PC-9 (cell line): ENCODE data around the gene NDC1. TPM values are rescaled to one million over a fixed set of nuclear protein-coding genes. Genes with fewer than 3 reads are reported as not detected.

ENCODE experiments used
- BruUV-seq: library from RNA; stranded (reverse); fragments of 400-500 nt; replicated peaks from 2 replicates; lab custom pipeline; 2021; lab: Mats Ljungman, UMichigan
- CTCF ChIA-PET: fragments of 300-600 bp; sonication (Branson Sonifier 250); formaldehyde crosslinking; loops from one replicate; lab custom pipeline; 2022; ENCODE audit warnings: antibody characterized with exemption; lab: Charles Lee
- POLR2A ChIA-PET: fragments of 300-600 bp; sonication (Branson Sonifier 250); formaldehyde crosslinking; loops from one replicate; lab custom pipeline; 2022; ENCODE audit warnings: antibody characterized with exemption; ENCODE audit not compliant: unreplicated experiment; lab: Charles Lee
- DNase-seq, 2 experiments: peaks; one replicate each; pipeline versions ENCODE4 v3.0.0 to v3.0.0-alpha.2; 2015 to 2022; ENCODE audit warnings: mixed read lengths in 1 of 2
- H2AFZ ChIP-seq: fragments of 200-600 bp; sonication (generic); 2 replicates; pipeline ENCODE4 v1.8.1; 2017; ENCODE audit warnings: antibody characterized with exemption
- H3F3A ChIP-seq: fragments of 200-600 bp; sonication (generic); 2 replicates; pipeline ENCODE4 v1.8.1; 2017; ENCODE audit warnings: antibody characterized with exemption, mild to moderate bottlenecking, low read depth; ENCODE audit not compliant: insufficient read depth
- H3K27ac ChIP-seq: fragments of 200-600 bp; sonication (generic); 2 replicates; pipeline ENCODE4 v1.6.1; 2016; ENCODE audit warnings: mixed run types
- H3K27me3 ChIP-seq: fragments of 200-600 bp; sonication (generic); 2 replicates; pipeline ENCODE4 v1.6.1; 2016; ENCODE audit warnings: low read depth, mixed run types; ENCODE audit not compliant: insufficient read depth
- H3K36me3 ChIP-seq: fragments of 200-600 bp; sonication (generic); 2 replicates; pipeline ENCODE4 v1.6.1; 2016; ENCODE audit warnings: low read depth, mixed run types
- H3K4me1 ChIP-seq: fragments of 200-600 bp; sonication (generic); replicated peaks from 2 replicates; pipeline ENCODE4 v1.6.1; 2016; ENCODE audit warnings: mixed run types; ENCODE audit not compliant: insufficient read depth
- H3K4me2 ChIP-seq: fragments of 200-600 bp; sonication (generic); 2 replicates; pipeline ENCODE4 v1.6.1; 2017; ENCODE audit warnings: mixed run types
- H3K4me3 ChIP-seq: fragments of 200-600 bp; sonication (generic); 2 replicates; pipeline ENCODE4 v1.6.1; 2016; ENCODE audit warnings: mixed run types
- H3K79me2 ChIP-seq: fragments of 200-600 bp; sonication (generic); 2 replicates; pipeline ENCODE4 v1.6.1; 2017; ENCODE audit warnings: low read depth, mixed run types
- H3K9me2 ChIP-seq: fragments of 200-600 bp; sonication (generic); 2 replicates; pipeline ENCODE4 v1.8.1; 2017; ENCODE audit warnings: mild to moderate bottlenecking; ENCODE audit not compliant: insufficient read depth
- H3K9me3 ChIP-seq: fragments of 200-600 bp; sonication (generic); 2 replicates; pipeline ENCODE4 v1.8.1; 2016; ENCODE audit warnings: low read depth; ENCODE audit not compliant: insufficient read depth
- H4K20me1 ChIP-seq: fragments of 200-600 bp; sonication (generic); 2 replicates; pipeline ENCODE4 v1.8.1; 2017; ENCODE audit not compliant: insufficient read depth
- EZH2 ChIP-seq: fragments of 200-600 bp; sonication (generic); IDR thresholded peaks from 2 replicates; pipeline ENCODE4 v1.8.0; 2017; ENCODE audit warnings: antibody characterized with exemption, low read depth
- intact Hi-C: fragments of 100-400 bp; cut with micrococcal nuclease; formaldehyde crosslinking; loops from one replicate; pipeline ENCODE4 v1.10.0; 2022; ENCODE audit not compliant: unreplicated experiment
- total RNA-seq: library from RNA; stranded (reverse); gene quantifications from 2 replicates; pipeline ENCODE4 v1.2.3, GENCODE V29; 2021
- TF ChIP-seq, protein P1 (sequence below): fragments of 200-600 bp; sonication (generic); conservative IDR thresholded peaks from 2 replicates; pipeline ENCODE4 v1.6.1; 2017; ENCODE audit warnings: mixed run types, antibody characterized with exemption, mild to moderate bottlenecking, moderate library complexity

Gene NDC1
- total RNA-seq, 1 experiment from 2014 or later, result 47.6 TPM

DNA sequence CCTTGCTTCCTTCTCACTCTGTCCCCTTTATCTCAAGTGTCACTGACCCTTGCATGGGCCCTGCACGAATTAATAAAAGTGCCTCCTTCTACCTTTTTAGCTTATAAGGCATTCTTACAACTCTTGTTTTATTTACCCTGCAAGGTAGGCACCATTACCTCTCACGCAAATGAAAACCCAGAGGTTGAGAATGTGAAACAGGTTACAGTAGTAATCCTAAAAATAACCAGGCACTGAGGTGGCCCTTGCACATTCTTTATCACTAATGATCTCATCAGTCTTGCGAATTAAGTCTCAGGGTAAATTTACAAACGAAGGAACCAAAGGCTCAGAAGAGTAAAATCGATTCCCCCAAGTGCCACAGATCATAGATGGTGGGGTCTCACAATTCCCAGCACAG, 102.8 kb downstream of the NDC1 start:
- H3K9me2 ChIP-seq, result no peaks in the 10 kb centered on the region
- no peaks in the 10 kb centered on the region for H3K36me3 ChIP-seq
- H3K4me2 ChIP-seq, result no peak overlapping the region
- intact Hi-C loops, result no loop called here
- BruUV-seq, result no TSS peak
- TF ChIP-seq, protein P1, sequence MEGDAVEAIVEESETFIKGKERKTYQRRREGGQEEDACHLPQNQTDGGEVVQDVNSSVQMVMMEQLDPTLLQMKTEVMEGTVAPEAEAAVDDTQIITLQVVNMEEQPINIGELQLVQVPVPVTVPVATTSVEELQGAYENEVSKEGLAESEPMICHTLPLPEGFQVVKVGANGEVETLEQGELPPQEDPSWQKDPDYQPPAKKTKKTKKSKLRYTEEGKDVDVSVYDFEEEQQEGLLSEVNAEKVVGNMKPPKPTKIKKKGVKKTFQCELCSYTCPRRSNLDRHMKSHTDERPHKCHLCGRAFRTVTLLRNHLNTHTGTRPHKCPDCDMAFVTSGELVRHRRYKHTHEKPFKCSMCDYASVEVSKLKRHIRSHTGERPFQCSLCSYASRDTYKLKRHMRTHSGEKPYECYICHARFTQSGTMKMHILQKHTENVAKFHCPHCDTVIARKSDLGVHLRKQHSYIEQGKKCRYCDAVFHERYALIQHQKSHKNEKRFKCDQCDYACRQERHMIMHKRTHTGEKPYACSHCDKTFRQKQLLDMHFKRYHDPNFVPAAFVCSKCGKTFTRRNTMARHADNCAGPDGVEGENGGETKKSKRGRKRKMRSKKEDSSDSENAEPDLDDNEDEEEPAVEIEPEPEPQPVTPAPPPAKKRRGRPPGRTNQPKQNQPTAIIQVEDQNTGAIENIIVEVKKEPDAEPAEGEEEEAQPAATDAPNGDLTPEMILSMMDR, result no peak
- TF ChIP-seq EZH2, result no peak
- no peaks in the 10 kb centered on the region for H3K9me3 ChIP-seq
- CTCF ChIA-PET, result no interaction called here
- no peaks in the 10 kb centered on the region for H4K20me1 ChIP-seq
- DNase-seq, result no peak
- H3K79me2 ChIP-seq, result no peaks in the 10 kb centered on the region
- no peak overlapping the region for H3K4me3 ChIP-seq
- POLR2A ChIA-PET, result no interaction called here
- H2AFZ ChIP-seq, result no peak overlapping the region
- no peaks in the 10 kb centered on the region for H3F3A ChIP-seq
- H3K27me3 ChIP-seq, result peaks cover 65% of the 10 kb centered on the region
- no peaks in the 10 kb centered on the region for H3K4me1 ChIP-seq
- H3K27ac ChIP-seq, result no peak overlapping the region

DNA sequence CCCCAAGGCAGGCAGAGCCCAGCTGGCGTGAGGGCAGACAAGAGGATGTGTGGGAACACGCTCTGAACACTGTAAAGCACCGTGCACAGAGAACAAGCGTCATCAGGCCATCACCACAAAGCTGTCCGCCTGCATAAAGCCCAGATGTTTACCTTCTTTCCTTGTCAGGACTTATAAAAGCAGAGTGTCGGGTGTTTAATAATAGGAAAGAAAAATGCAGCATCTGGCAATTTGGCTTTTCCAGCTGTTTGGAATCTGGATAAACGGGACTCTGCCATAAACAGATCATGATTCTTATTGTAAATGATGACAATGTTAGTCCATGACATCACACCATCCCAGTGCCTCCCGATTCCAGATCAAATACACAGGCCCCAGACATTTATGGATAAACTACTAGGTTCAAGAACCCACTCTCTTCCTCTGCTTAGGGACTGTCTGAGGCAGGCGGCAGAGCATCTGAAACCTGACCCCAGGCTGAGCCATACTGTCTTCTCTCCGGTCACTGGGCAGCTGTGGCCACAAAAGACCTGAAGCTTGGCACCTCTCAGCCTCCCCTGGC, 103.4 kb downstream of the NDC1 start:
- intact Hi-C loops, result no loop called here
- DNase-seq, result no peak

DNA sequence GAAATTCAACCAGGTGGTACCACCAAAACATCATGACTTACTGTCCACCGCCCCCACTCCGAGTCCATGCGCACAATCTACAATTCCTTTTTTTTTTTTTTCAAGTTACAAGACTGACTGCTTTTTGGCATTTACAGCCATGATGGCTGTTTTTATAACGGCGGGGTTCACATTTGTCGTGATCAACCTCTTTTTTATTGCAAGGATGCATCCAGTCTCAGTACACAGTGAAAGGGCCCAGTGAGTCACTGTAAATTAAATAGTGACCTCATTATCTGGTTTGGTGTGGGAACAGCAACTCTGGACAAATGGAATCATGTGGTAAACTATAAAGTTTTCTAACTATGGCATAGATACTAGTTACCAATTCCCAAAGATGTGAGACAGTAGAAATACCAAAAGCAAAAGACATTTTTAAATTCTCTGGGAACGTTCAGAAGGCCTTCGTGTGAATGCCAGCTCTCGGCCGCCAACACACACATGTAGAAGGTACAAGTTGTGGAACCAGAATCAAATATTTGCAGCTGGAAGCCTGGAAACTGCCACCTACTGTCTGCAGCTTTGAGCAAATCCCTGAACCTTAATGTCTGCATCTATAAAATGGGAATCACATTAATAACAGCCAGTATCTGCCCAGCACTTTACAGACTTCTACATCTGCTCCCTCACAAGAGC, 104.0 kb downstream of the NDC1 start:
- no TSS peak for BruUV-seq
- H3K4me2 ChIP-seq, result no peak overlapping the region
- no peak overlapping the region for H3K4me3 ChIP-seq
- no peak for DNase-seq
- H3K9me3 ChIP-seq, result no peaks in the 10 kb centered on the region
- H2AFZ ChIP-seq, result no peak overlapping the region
- no peaks in the 10 kb centered on the region for H3K79me2 ChIP-seq
- no peaks in the 10 kb centered on the region for H4K20me1 ChIP-seq
- no peaks in the 10 kb centered on the region for H3K4me1 ChIP-seq
- H3K27me3 ChIP-seq, result peaks cover 64% of the 10 kb centered on the region
- no peaks in the 10 kb centered on the region for H3K9me2 ChIP-seq
- no peak overlapping the region for H3K27ac ChIP-seq
- H3K36me3 ChIP-seq, result no peaks in the 10 kb centered on the region
- no peak for TF ChIP-seq EZH2
- TF ChIP-seq, protein P1, result no peak
- POLR2A ChIA-PET, result no interaction called here
- no peaks in the 10 kb centered on the region for H3F3A ChIP-seq
- CTCF ChIA-PET, result no interaction called here
- intact Hi-C loops, result no loop called here

More for the DNA sequence above, 103.4 kb downstream of the NDC1 start:
- ChIA-PET POLR2A (no interaction called here), CTCF (no interaction called here)
- Histone ChIP-seq H3K4me3 (no peak overlapping the region), H3K9me2 (no peaks in the 10 kb centered on the region), H3K27ac (no peak overlapping the region), H3K4me1 (no peaks in the 10 kb centered on the region), H3K9me3 (no peaks in the 10 kb centered on the region), H2AFZ (no peak overlapping the region), H4K20me1 (no peaks in the 10 kb centered on the region), H3K36me3 (no peaks in the 10 kb centered on the region), H3K4me2 (no peak overlapping the region), H3F3A (no peaks in the 10 kb centered on the region), H3K79me2 (no peaks in the 10 kb centered on the region), H3K27me3 (peaks cover 65% of the 10 kb centered on the region)
- TF ChIP-seq, protein P1, result no peak
- no peak for TF ChIP-seq EZH2
- no TSS peak for BruUV-seq
